Transverse colon (tissue), 1 donor: Measurements from ENCODE around the gene TNFRSF8.

Source experiments
- EP300 ChIP-seq: sonication (generic); formaldehyde crosslinking; IDR thresholded peaks from one replicate; pipeline ENCODE4 v1.6.1; 2017; ENCODE audit warnings: antibody characterized with exemption, low read depth
- POLR2A ChIP-seq: fragments of 450-650 bp; IDR thresholded peaks from one replicate; pipeline ENCODE4 v1.6.1; 2016; ENCODE audit warnings: antibody characterized with exemption, mild to moderate bottlenecking, moderate library complexity

GRCh38 chr1:12172042-12172851 is 109.1 kb downstream of the TNFRSF8 start:
- TF ChIP-seq POLR2A: no peak
- no peak for TF ChIP-seq EP300
